GM15510 (cell line): ENCODE data around the gene TRABD2B.

Source experiments
- POLR2A ChIP-seq: IDR thresholded peaks from 3 replicates; pipeline ENCODE4 v1.6.1; 2011; ENCODE audit warnings: borderline replicate concordance; ENCODE audit not compliant: insufficient read length; ENCODE audit errors: extremely low read depth

The TRABD2B gene

GRCh38 chr1:47755101-47755990 lies 241.8 kb downstream of the TRABD2B start:
- no peak for TF ChIP-seq POLR2A

GRCh38 chr1:47754221-47754620 lies 243.0 kb downstream of the TRABD2B start:
- TF ChIP-seq POLR2A = no peak

GRCh38 chr1:47753808-47754207 lies 243.4 kb downstream of the TRABD2B start:
- TF ChIP-seq POLR2A = no peak

GRCh38 chr1:47752559-47752958 lies 244.6 kb downstream of the TRABD2B start:
- no peak for TF ChIP-seq POLR2A

GRCh38 chr1:47751996-47752451 lies 245.2 kb downstream of the TRABD2B start:
- no peak for TF ChIP-seq POLR2A

GRCh38 chr1:47751193-47751592 lies 246.0 kb downstream of the TRABD2B start:
- no peak for TF ChIP-seq POLR2A

- TF ChIP-seq POLR2A = no peak
Measured at GRCh38 chr1:47745715-47746609, 251.2 kb downstream of the TRABD2B start.

- no peak for TF ChIP-seq POLR2A
Measured at GRCh38 chr1:47742890-47743760, 254.1 kb downstream of the TRABD2B start.

GRCh38 chr1:47738560-47739182 lies 258.5 kb downstream of the TRABD2B start:
- no peak for TF ChIP-seq POLR2A

GRCh38 chr1:47732489-47732888 lies 264.7 kb downstream of the TRABD2B start:
- TF ChIP-seq POLR2A = no peak

- TF ChIP-seq POLR2A = no peak
Measured at GRCh38 chr1:47731730-47732129, 265.5 kb downstream of the TRABD2B start.

GRCh38 chr1:47729685-47730084 lies 267.5 kb downstream of the TRABD2B start:
- TF ChIP-seq POLR2A = no peak

- no peak for TF ChIP-seq POLR2A
Measured at GRCh38 chr1:47727697-47728085, 269.5 kb downstream of the TRABD2B start.

GRCh38 chr1:47727051-47727696 lies 270.0 kb downstream of the TRABD2B start:
- TF ChIP-seq POLR2A = no peak
